ENCODE data around the gene RPS5.
"Not testable (repeated sequence)": the region's sequence is repeated elsewhere in the genome, so short reads cannot be mapped to it uniquely, and the experiment has no call there.

RPS5 gene

GRCh38 chr19:58385891-58386575 is 1.0 kb upstream of the RPS5 start:
- FAIRE-seq: no peak

DNA sequence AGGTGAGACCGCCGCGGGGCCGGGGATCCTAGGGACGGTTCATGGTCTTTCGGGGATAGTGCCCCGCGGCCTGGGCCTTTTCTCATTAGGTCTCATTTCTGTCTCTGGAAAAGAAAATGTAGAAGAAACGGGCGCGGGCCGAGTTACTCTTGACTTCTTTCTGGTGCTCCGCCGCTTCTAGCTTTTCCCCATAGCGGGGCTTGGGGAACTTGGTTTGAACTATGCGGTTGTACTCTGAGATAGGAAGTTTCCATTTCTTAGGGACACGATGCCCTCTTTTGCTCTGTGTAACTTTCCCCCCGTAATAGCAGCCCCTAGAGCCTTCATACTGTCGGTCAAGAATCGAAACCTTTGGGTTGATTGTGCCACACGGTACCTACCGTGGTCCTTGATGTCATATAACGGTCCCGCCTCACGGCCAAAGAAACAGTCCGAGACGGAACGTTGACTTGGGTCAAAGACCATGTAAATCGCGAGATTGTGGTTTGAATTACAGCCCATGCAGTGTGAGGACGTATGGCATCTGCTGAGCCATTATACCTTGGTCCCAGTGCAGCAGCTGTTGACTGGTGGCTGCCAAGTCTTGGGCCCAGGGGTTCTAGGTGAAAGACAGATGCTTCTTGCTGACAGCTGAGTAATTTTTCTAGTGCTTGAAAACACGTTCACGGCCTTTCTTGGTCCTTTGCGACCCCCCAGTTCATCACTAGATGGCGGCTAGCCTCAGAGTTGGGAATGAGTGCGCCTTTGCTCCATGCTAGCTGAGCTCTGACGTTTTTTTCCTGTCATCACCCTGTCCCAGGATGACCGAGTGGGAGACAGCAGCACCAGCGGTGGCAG is 487 bp downstream of the RPS5 start:
- FAIRE-seq: no peak

DNA sequence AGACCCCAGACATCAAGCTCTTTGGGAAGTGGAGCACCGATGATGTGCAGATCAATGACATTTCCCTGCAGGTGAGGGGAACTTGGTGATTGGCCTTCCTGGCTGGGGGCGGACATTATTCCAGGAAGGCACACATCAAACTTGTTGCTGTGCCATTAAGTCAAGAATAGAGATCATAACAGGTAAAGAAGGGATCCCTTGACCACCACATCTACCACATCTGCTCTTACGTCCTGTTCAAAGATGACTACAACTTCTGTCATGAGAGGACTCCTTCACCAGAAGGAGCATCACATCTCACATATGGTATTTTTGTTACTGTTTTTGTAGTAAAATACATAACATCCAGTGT is 1.1 kb downstream of the RPS5 start:
- FAIRE-seq: no peak

DNA sequence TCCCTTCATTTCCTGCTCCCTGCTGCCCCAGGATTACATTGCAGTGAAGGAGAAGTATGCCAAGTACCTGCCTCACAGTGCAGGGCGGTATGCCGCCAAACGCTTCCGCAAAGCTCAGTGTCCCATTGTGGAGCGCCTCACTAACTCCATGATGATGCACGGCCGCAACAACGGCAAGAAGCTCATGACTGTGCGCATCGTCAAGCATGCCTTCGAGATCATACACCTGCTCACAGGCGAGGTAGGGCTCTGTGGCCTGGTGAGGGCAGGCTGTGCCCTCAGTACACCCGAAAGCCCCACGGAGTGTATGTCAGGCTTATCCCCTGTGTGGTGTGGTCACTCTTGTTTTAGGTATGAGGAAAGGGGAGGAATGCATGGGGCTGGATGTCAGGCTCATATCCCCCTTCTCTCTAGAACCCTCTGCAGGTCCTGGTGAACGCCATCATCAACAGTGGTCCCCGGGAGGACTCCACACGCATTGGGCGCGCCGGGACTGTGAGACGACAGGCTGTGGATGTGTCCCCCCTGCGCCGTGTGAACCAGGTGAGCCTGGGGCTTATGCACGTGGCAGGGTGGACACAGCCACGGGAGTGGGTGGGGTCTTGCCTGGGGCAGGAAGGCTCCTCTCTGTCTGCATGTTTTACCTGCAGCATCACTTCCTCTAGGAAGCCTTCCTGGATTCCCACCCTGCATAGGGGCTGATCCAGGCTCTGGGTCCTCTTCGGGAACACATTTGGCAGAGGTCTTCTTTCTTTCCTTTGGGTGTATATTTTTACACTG is 6.1 kb downstream of the RPS5 start:
- FAIRE-seq: no peak

DNA sequence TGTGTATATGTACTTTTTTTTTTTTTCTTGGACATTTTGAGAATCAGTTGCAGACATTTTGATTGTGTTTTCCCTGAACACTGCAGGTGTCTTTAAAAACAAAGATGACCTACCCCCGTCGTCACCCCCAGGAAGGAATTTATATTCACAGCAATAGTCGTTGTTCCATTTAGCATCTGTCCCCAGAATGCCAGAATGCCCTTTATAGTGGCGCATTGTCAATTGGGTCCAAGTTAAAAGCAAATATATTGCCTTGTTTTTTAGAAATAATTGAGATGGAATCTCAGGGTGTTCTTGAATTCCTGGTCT is 6.6 kb downstream of the RPS5 start:
- no peak for FAIRE-seq

- no peak for FAIRE-seq
Measured at GRCh38 chr19:58394821-58395219, 7.8 kb downstream of the RPS5 start.

GRCh38 chr19:58395220-58395978 is 8.3 kb downstream of the RPS5 start, which contains the start of gene RNF225:
RNF225 (plus strand) TSS chr19:58395656; CDS start chr19:58396090, 434 bp downstream.
- FAIRE-seq: no peak

DNA sequence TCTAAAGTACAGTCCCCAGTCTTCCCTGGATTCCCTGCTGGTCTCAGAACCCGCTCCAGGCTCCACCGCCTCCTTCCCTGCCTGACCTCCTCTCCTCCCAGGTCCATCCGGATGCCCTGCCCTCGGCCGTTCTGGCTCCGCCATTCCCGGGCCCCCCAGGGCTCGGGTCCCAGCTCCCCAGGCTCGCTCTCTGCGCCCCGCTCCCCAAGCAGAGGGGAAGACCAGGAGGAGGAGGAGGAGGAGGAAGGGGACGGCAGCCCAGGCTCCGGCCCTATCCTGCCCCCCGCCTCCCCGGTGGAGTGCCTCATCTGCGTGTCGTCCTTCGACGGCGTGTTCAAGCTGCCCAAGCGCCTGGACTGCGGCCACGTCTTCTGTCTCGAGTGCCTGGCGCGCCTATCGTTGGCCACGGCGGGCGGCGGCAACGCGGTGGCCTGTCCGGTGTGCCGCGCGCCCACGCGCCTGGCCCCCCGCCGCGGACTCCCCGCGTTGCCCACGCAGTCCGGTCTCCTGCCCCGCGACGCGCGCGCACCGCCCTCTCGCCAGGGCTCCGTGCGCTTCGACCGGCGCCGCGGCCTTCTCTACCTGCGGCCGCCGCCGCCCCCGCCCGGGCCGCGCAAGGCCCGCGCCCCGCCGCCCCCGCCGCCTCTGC is 9.0 kb downstream of the RPS5 start:
- no peak for FAIRE-seq

- no peak for FAIRE-seq
Measured at GRCh38 chr19:58396691-58397532, 9.8 kb downstream of the RPS5 start.

DNA sequence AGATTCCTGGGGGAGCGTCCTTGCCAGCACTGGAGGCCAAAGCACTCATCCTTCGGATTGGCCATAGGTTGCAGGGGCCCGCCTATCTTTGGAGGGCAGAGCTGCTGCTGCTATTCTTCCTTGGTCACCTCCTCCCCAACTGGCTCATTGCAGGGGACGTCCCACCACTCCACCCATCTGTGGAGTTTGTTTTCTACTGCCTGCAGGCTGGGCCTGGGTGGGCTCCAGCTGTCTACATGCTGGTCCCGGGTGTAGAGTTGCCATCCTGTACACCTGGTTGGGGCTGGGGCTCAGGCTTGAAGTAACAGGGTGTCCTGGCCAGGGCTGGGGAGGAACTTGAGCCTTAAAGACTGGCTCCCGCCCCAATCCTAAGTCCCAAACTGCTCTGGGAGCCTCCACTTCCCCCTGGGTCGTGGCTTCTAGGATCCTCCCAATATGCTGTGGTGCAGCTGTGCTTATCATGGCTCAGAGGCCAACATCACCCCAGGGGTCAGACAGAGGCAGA is 10.5 kb downstream of the RPS5 start:
- FAIRE-seq: no peak

DNA sequence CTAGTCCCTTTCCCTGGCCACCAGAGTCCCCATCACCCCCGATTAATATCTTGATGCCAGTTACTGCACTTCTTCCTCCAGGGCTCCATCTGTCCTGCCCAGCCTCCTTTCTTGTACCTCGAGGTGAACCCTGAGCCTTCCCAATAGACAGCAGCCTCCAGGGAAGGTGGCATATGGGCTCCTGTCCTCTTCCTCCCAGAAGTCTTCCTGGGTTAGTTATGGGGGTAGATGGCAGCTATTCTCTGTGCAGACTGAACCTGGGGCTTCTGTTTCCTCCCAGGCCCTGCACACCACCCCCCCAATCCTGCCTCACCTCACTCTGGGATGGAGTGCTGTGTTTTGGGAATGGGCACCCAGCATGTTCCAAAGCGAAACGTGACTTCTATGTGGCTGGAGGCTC is 11.0 kb downstream of the RPS5 start:
- no peak for FAIRE-seq

GRCh38 chr19:58398545-58398944 is 11.5 kb downstream of the RPS5 start:
- no peak for FAIRE-seq

DNA sequence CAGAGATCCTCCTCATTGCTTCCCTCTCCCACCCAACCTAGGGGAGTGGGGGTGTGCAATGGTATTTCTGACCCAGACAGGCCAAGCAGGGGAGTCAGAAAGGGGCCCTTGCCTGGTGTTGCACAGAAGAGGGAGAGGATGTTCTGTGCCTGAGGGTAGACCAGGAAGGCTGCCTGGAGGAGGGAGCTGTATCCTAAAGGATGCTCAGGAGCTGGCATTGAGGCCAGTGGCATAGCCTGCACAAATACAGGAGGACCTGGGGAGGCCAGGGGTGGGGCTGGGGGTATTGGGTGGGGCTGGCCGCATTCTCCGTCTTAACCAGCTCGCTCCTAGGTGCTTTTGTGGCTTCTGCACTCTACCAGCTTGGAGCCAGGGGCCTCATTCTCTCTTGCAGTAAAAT is 12.8 kb downstream of the RPS5 start:
- no peak for FAIRE-seq

GRCh38 chr19:58400316-58400915 is 13.3 kb downstream of the RPS5 start:
- no peak for FAIRE-seq

DNA sequence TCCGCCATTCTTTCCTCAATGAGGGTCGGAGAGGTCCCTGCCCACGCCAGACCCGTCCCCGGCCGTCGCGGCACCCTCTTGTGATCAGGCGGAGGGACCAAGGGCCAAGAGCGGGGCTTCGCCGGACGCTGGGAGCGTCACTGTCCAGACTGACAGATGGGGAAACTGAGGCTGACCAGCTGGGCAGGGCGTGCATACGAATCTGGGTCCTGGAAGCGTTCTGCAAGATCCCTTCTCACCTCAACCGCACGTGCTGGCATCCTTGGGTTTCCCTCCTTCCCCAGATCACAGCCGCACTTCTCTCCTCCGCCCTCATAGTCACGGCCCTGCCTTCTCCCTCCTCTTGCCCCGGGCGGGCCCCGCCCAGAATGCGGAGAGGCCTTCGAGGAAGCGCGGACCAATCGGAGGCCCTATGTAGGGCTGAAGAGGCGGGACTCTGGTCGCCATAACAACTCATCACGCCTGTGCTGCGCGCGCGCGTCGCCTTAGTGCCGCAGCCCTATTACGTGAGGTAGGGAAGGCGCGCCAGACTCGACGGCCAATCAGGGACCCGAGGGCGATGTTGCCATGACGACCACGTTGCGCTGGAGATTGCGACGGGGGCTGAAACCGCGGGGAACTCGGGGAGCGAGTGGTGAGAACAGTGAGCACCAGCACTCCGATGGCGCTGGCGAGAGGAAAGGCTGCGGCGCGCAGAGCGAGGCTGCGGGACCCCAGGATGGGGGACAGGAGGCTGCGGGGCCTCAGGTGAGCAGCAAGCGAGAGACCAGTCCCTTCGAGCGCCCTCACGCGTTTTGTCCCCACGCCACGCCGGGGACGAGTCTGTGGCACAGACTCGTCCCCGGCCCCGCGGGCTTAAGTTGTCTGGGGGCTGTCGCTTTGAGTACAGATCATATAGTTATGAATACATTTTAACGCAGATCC is 14.1 kb downstream of the RPS5 start:
- FAIRE-seq: peak; percentile 97

GRCh38 chr19:58401840-58402421 is 14.9 kb downstream of the RPS5 start:
- FAIRE-seq: no peak

GRCh38 chr19:58403920-58404478 is 16.9 kb downstream of the RPS5 start:
- not testable (repeated sequence) for FAIRE-seq

GRCh38 chr19:58406818-58407657 is 20.0 kb downstream of the RPS5 start:
- FAIRE-seq: no peak
